GM12891 (cell line): ENCODE measurements around the gene FUT8.

ENCODE experiments used
- POLR2A ChIP-seq: IDR thresholded peaks from 2 replicates; pipeline ENCODE4 v1.6.1; 2011; ENCODE audit warnings: low read depth, low read length, control low read depth
- POLR2AphosphoS5 ChIP-seq: IDR thresholded peaks from 2 replicates; pipeline ENCODE4 v1.6.1; 2011; ENCODE audit warnings: low read depth, low read length, control low read depth
- POU2F2 ChIP-seq: IDR thresholded peaks from 2 replicates; pipeline ENCODE4 v1.6.1; 2011; ENCODE audit warnings: low read depth, mild to moderate bottlenecking, control low read depth, low read length, moderate library complexity
- SPI1 ChIP-seq: IDR thresholded peaks from 2 replicates; pipeline ENCODE4 v1.6.1; 2011; ENCODE audit warnings: low read depth, low read length, control low read depth
- TAF1 ChIP-seq: IDR thresholded peaks from 2 replicates; pipeline ENCODE4 v1.6.1; 2011; ENCODE audit warnings: low read depth, low read length, control low read depth

DNA sequence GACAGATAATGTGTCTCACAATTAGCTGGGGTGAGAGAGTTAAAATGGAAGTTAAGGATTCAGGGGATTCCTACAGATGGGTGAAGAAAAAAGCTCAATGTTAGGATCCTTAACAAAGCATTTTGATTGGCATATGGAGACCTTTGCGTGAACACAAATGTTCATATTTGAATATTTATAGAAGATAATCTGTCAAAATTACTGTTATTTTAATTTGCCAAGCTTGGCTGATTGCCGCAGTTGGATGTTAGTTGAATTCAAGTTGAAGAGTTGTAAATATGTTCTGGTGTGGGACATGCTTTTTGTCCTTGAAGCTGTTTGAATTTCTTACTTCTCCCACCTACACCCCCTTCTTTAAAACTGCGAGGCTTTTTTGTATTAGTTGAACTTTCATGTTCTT is 91.2 kb downstream of the FUT8 start:
- TF ChIP-seq POLR2AphosphoS5 (no peak), POLR2A (no peak), POU2F2 (no peak), TAF1 (no peak), SPI1 (no peak)
